Measurements from ENCODE around the gene IGFN1.
"Not testable (repeated sequence)": the region's sequence is repeated elsewhere in the genome, so short reads cannot be mapped to it uniquely, and the experiment has no call there.

Gene IGFN1

DNA sequence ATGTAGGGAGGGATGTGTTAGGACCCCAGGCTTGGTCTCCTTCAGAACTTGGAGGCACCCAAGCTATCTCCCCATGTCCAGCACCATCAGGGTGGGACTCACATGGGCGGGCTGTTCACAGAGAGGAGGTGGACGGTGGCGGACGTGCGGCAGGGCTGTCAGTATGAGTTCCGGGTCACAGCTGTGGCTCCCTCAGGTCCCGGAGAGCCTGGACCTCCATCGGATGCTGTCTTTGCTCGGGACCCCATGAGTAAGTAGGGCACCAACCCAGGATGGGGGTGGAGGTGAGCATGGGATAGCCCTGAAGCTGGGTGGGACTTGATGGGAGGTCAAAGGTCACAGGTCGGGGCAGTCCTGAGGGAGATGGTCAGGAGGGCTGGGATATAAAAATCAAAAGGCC lies 27.8 kb downstream of the IGFN1 start:
- no peak for DNase-seq

DNA sequence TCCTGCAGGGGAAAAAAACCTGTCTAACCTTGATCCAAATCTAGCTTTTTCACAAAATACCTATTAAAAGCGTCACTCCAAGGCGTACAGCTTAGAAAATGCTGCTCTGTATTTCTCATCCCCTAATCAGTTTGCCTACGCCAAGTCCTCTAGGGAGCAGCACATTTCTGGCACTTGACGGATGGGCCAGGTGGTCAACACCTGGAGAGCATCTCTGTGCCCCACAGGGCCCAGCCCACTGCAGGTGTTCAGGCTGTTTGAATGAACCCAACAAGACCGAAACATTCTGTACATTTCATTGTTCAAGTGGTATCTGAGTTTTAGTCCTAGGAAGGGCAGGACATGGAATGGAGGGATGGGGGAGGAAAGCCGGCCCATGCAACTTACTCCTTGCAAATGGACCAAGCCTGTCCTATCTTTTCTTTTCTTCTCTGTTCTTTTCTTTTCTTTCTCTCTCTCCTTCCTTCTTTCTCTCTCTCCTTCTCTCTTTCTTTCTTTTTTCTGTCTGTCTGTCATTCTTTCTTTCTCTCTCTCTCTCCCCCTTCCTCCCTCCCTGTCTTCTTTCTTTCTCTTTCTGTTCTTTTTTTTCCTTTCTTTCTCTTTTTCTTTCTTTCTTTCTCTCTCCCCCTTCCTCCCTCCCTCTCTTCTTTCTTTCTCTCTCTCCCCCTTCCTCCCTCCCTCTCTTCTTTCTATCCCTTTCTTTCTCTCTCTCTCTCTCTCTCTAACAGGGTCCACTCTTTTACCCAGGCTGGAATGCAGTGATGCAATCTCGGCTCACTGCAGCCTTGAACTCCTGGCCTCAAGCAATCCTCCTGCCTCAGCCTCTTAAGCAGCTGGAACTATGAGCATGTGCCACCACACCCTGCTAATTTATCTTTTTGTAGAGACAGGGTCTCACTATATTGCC lies 29.1 kb downstream of the IGFN1 start:
- no peak for DNase-seq

DNA sequence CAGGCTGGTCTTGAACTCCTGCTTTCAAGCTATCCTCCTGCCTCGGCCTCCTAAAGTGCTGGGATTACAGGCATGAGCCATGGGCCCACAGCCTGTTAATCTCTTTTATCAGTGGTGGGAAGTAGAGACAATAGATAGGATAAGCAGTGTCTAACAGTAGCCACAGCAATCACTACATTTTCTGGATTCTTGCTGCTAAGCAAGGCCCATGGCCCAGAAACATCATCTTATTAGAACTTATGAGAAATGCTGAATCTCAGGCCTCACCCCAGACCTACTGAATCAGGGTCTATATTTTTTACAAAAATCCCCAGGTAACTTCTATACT lies 29.7 kb downstream of the IGFN1 start:
- no peak for DNase-seq

DNA sequence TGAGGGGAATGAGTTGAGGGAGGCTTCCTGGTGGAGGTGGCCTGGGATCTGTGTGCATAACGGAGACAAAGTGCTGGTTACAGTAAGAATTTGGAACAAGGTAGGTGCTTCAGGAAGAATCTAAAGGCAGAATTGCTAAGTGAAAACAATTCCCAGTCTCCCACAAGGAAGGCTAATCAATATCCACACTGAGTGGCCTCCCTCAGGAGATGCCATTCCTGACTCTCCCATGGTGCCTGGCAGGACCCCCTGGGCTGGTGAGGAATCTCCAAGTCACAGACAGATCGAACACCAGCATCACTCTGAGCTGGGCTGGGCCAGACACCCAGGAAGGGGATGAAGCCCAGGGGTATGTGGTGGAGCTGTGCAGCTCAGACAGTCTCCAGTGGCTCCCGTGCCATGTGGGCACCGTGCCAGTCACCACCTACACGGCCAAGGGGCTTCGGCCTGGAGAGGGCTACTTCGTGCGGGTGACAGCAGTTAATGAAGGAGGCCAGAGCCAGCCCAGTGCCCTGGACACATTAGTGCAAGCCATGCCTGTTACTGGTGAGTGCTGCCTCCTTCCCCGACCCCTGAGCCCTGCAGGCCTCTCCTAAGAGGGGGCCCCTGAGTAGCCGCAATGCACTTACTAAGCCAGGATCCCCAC lies 30.7 kb downstream of the IGFN1 start:
- DNase-seq, result no peak

DNA sequence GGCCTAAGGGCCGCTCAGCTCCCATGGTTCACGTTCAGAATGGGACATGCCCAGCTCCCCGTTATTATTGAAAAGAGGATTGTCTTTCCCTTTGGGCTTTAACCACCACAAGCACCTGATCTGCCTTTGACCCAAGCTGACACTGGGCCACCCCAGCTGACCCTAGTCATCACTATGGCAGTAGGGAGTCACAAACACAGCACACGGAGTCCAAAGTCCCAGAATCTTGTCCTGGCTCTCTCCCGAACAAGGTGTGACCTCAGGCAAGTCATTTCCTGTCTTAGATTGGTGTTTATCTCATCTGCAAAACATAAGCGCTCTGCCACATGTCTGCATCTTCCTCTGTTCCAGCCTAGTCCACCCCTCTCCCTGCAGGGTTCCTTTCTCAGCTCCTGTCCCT lies 31.5 kb downstream of the IGFN1 start:
- no peak for DNase-seq

DNA sequence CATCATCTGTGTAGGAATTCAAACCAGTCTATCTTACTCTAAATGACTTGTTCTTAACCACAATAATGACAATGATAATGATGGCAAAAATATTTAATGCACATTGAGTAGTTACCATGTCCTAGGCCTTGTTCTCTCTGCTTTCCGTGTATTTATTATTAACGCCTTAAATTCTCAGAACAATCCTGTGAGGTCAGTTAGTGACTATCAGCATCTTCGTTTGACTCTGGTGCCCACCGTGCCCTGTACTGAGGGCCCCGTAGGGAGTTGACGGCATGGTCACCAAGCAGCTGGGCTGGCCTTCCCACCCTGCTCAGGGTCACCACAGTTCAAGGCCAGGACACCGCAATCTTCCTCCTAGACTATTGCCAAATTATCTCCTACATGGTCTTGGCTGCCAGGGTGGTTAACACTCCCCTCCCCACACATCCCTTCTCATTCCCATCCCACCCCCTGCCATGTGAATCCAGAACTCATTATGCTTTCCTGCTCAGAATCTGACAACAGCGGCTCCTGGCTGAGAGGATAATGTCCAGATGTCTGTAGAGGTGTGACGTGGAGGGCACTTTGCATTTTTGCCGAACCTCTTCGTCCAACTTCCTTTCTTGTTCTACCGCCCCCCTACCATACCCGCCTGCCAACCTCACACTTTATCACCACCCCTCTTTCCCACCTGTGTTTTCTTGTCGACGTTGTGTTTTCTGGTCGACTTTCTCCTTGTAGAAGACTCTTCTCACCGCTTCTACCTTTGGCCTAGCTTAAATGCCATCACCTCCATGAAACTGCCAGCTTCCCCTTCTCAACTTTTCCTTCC lies 33.4 kb downstream of the IGFN1 start:
- no peak for DNase-seq

DNA sequence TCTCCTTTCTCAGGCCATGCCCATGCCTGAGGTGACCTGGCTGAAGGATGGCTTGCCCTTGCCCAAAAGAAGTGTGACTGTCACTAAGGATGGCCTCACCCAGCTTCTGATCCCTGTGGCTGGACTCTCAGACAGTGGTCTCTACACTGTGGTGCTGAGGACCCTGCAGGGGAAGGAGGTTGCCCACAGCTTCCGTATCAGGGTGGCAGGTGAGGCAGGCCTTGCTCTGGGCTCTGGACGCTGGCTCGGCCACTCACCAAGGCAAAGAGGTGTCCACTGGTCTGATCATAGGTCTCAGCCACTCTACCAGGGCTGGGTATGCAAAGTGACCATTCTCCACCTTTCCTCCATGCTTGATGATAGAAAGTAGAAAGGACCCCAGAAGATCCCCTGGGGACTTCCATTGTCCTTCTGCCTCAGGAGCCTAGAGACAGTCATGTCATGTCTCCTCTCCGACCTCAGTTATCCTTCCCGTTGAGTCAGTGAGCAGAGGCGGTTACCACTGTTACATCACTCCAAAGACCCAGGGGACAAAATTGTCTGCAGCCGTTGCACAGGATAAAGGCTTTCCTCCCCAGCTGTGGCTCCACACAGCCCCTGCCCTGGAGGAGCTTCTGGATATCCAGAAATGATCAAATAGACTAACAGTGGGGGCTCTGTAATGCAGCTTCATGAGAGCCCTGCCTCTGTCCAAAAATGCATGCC lies 34.2 kb downstream of the IGFN1 start:
- DNase-seq, result no peak

DNA sequence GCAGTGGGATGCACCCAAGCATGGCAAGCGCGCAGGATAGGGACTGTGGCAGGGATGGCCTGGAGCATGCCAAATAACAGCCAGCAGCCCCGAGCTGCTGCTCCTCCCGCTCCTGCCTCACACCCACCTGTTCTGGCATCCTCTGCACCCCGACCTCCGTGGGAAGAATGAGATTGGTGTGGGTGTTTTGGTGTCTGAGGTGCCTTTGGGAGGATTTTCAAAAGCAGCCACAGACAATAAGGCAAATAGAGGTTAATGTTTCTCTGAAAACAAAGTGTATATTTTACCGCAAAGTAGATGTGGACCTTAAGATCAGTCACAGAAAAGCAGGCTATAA lies 35.5 kb downstream of the IGFN1 start:
- no peak for DNase-seq

DNA sequence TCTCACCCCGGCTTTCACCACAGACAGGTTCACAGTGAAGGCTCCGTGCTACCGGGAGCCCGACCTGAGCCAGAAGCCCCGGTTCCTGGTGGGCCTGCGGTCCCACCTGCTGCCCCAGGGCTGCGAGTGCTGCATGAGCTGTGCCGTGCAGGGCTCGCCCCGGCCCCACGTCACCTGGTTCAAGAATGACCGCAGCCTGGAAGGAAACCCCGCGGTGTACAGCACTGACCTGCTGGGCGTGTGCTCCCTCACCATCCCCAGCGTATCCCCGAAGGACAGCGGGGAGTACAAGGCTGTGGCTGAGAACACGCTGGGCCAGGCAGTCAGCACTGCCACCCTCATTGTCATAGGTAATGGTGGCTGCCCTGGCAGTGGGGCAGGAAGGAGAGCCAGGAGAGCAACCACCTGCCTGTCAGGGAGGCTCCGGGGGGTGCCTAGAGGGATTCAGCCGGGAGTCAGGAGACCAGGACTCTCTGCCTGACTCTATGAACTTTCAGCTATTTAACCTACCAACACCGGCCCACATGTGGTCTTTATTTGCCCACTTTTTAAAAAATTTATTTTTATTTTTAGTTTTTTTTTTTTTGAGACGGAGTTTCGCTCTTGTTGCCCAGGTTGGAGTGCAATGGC lies 36.4 kb downstream of the IGFN1 start:
- no peak for DNase-seq

DNA sequence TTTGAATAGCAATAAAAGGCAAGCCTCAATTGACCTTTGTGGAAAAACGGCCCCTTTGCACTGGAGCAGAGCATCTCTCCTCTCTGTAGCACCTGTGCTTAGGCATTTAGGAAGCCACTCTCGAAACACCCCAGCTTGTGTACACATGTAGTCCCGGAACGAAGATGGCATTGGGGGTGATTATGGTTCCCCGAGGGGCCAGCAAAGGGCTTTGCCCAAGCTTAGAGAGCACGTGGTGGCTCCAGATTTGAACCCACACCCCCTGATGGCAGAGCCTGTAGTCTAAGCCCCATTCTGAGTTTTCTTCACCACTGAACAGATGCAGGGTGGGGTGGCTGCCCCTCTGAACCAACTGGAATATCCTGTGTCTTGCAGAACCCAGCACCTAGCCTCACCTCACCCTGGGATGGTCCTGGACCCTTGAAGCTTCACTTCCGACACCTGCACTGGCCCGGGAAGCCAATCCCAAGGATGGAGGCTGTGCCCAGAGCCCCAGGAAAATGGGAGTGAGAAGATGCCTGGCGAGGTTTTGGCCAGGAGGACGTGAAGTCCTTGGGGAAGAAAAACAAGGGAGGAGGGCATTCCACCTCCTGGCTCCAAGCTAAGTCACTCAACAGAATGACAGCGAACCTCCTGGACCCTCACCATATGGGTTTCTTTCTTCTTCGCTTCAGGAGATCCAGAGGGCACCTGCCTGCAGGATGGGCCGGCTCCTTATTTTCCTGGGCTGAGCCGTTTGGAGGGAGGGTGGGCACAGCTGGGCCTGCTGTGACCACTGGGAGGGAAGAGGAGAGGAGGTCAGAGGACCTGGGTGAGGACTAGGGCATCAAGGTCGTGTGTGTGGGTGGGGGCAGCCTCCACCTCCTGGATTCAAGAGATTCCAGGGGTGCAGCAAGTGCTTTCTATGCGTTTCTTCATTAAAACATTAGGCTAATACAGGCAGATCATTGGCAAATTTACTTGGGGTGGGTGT lies 37.7 kb downstream of the IGFN1 start:
- no peak for DNase-seq

DNA sequence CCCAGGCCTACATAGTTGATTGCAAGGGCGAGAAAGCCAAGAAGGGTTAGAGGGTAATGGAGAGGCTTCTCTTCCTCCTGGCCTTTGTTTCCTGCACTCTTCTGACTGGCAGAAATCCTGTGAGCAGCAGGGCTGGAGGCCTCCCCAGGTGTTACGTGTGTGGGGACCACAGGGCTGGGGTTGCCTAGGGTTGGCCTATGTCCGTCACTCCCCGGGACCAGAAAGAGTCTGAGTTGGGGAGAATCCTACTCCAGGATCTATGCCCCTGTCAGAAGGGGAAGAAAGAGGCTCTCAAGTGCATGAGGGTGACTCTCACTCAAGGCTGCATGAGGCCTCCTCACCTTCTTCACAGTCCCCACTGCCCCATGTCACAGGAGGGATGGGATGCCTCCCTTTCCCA lies 38.5 kb downstream of the IGFN1 start:
- DNase-seq, result no peak

DNA sequence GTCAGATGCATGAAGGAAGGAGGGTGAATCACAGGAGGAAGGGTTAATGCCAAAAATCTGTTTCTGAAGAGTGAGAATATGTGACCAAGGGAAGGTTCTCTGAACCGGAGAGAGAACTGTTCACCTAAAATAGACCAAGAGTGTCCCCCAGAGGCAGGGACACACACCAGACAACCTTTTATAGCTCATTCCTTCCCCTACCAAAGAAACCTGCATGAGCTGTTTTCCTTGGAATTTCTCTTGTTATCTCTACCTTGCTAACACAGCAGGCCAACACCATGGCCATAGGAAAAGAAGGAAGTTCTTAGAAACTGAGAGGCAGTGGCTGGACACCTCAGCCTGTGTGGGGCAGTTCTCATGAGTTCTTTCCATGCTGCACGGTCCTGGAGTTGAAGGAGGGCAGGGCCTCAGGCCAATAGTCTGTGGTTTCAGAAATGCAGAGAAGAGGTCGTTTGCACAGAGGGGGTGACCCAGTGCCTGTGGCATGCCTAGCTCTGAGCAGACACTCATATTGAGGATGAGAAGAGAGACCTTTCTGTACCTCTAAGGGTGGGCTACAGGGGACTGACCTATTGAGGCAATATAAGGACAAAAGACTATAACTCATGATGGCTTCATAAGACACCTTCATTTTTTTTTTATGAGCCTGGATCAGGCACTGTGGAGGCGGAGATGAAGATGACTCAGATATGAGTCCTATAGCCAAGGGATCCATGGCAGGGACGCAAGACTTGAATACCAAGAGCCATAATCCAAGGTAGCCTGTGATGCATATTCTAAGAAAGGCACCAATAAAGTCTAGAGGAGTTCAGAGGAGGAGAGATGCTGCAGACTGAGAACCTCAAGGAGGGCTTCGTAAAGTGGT lies 39.4 kb downstream of the IGFN1 start:
- DNase-seq, result no peak

DNA sequence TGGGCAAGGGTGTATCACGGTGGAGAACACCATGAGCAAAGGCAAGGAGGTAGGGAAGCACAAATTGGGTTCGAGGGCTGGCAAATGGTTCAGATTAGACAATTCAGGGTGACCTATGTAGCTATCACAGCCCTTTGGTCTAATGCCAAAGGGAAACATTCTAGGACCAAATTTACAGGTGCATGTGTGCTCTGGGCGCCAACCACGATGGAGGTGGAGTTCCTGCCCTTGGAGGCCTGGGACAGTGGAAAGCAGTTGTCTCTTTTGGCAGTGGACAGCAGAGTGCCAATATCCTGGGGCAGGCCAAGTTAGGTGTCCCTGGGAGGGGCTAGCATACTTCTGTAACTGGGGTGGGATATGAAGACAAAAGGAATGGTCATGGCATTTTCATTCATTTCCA lies 40.1 kb downstream of the IGFN1 start:
- DNase-seq, result no peak

DNA sequence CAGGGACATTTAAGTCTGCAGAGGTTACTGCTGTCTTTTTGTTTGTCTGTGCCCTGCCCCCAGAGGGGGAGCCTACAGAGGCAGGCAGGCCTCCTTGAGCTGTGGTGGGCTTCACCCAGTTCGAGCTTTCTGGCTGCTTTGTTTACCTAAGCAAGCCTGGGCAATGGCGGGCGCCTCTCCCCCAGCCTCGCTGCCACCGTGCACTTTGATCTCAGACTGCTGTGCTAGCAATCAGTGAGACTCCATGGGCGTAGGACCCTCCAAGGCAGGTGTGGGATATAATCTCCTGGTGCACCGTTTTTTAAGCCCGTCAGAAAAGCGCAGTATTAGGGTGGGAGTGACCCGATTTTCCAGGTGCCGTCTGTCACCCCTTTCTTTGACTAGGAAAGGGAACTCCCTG lies 49.0 kb downstream of the IGFN1 start:
- DNase-seq, result not testable (repeated sequence)

DNA sequence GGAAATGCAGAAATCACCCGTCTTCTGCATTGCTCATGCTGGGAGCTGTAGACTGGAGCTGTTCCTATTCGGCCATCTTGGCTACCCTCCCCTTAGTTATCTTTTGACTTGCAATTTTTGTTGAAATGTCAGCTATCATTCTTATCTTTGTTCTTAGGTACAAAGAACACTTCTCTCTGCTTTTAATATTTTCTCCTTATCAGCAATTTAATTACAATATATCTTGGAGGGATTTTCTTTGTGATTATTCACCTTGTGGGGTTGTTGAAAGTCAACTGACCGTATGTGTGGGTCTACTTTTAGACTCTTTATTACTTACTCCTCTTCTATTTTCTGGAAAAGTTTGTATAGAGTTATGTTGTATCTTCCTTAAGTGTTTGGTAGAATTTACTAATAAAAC lies 49.5 kb downstream of the IGFN1 start:
- DNase-seq, result no peak

DNA sequence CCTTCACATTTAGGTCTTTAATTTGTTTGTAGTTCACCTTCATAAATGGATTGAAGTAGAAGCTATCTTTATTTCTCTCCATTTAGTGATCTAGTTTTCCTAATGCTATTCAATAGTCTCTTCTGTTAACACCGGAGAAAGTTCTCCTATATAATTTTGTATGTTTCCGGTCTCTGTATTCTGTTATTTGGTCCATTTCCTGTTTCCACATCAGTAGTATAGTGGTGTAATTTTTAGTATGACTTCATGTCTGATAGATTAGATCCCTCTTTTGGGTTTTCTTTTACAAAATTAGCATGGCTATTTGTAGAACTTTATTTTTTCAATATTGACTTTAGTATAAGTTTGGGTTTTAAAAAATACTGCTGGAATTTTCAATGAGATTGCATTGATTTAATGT lies 51.1 kb downstream of the IGFN1 start:
- DNase-seq, result no peak

DNA sequence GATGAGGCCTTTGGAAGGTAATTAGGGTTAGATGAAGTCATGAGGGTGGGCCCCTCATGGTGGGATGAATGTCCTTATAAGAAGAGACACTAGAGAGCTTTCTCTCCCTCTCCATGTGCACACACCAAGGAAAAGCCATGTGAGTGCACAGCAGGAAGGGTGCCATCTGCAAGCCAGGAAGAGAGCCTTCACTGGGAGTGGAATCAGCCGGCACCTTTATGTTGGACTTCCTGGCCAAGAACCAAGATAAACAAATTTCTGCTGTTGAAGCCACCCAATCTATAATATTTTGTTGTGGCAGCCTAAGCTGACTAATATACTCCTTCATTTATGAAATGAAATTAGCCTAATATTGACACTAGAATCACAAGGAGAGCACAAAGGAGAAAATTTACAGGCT lies 54.5 kb downstream of the IGFN1 start:
- peak; percentile 76 for DNase-seq

DNA sequence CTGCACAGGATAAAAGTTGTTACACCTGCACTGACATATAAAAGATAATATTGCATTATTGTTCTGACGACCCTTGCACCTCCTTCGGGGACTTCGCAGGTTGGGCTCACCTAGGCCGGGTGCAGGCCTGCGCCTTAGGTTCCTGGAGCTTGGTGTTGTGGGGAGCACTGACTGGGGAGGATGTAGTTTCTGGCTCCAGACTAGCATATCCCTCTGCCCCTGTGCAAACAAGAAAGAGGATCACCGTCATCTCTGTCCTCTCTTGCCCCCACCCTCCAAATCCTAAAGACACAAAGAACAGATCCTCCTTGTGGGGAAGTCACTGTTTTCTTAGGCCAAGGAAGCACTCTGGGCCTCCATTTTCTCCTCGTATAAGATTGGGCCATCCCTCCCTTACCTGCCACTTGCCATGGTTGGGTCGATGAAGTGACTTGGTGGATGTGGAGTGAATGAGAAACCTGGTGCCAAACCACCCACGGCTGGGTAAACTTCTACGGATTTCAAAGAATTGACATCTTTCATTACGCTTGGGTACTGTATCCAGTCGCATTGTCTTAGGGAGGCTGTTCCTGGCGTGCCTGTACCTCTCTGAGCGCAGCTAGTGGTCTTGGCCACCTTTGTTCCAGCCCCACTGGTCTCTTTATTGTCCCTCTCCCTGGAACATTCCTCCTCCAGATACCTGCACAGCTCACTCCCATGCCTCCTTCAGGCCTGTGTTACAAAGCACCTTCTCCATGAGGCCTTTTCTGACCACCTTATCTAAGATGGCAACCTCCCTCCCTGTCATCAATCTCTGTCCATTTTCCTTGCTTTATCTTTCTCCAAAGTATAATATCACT lies 58.3 kb downstream of the IGFN1 start:
- DNase-seq, result no peak

DNA sequence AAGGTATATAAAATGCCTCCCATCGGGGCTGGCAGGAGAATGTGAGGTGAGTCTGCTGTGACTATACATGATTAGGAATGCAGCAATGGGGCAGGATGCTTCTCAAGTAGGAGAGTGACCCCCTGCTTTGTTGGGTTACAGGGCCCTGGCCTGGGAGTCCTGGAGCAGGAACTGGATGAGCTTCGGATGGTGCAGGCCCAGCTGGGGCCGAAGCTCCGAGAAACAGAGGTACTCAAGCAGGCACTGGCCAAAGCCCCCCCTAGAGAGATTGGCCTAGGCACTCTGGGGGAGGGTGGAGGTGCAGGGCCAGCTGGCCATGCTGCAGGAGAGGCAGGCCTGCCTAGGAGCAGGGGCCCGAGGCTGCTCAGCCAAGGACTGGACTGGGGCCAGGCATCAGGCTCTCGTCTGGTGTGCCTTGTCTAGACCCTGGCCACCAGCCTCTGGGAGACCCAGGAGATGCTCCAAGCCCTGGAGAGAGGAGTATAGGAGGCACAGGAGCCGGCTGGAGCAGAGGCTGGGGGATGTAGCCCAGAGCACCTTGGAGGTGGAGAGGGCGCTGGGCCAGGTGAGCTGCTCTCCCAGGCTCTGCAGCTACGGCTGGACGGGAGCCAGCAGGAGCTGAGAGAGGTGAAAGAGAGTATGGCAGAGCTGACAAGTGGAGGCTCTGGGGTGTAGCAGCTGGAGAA lies 59.8 kb downstream of the IGFN1 start:
- DNase-seq, result peak; percentile 55
